Stimulated activated CD8-positive, alpha-beta memory T cell treated with anti-CD3 and anti-CD28 coated beads, Interleukin-7, amount 100 ng/mL, for 48 hours (primary cell): Measurements from ENCODE around the gene MUTYH.
"Not testable (repeated sequence)": the region's sequence is repeated elsewhere in the genome, so short reads cannot be mapped to it uniquely, and the experiment has no call there.

Source experiments
- DNase-seq, 2 donors: peaks; one replicate each; pipeline ENCODE4 v3.0.0-alpha.2; 2020; ENCODE audit warnings: low read depth in 1 of 2; ENCODE audit errors: extremely low read depth in 1 of 2

The MUTYH gene

DNA sequence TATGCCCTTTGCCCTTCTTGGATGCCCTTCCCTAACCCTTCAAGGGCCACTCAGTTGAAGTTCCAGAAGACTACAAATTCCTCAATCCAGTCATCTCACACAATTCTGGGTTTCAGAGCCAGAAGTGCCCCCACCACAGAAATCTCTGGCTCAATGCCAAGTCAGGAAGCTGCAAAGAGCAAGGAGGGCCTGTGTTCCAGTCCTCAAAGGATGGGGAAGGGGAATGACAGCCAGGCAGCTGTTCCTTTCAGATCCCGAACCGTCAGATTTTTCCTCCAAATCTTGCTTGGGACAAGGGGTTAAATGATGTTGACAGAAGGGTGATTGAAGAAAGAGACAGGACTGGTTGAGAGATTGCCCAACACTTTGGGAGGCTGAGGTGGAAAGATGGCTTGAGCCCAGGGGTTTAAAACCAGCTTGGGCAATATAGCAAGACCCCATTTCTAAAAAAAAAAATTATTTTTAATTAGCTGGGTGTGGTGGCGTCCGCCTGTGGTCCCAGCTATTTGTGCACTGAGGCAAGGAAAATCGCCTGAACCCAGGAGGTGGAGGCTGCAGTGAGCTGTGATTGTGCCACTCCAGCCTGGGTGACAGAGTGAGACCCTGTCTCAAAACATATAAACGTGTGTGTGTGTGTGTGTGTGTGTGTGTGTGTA lies 14.3 kb downstream of the MUTYH start:
- DNase-seq = no peak

DNA sequence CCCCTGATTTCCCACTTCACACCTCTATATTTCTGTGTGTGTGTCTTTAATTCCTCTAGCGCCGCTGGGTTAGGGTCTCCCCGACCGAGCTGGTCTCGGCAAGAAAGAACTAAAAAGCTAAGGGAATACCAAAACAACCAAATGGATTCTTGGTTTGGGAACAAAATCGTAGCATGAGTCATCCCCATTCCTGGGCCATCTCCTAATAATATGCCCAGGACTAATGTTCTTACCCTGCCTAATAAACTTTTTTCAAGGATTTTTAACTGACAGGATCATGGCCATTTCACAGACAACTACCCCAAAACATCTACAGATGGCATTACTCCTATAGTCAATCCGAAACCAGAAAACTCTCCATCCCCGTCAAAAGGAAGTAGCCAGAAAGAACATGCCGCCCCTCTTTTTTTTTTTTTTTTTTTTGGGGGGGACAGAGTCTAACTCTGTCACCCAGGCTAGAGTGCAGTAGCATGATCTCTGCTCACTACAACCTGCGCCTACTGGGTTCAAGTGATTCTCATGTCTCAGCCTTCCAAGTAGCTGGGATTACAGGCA lies 17.7 kb downstream of the MUTYH start:
- no peak for DNase-seq

GRCh38 chr1:45321444-45321843 lies 18.8 kb downstream of the MUTYH start:
- no peak for DNase-seq

- DNase-seq = no peak
These were observed 20.5 kb downstream of the MUTYH start for GRCh38 chr1:45319761-45320160.

DNA sequence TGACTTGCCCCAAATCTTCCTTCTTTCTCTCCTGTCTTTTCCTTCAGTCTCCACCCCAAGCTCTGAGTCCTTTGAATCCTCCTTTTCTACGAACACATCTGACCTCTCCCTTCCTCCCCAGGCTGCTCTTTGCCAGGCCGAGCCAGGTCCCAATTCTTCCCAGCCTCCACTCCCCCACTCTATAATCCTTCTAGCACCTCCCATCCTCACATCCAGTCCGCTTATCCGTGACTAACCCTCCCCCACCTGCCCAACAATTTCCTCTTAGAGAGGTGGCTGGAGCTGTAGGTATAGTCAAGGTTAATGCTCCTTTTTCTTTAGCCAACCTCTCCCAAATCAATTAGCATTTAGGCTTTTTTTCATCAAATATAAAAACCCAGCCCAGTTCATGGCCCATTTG lies 23.1 kb downstream of the MUTYH start:
- DNase-seq = no peak

DNA sequence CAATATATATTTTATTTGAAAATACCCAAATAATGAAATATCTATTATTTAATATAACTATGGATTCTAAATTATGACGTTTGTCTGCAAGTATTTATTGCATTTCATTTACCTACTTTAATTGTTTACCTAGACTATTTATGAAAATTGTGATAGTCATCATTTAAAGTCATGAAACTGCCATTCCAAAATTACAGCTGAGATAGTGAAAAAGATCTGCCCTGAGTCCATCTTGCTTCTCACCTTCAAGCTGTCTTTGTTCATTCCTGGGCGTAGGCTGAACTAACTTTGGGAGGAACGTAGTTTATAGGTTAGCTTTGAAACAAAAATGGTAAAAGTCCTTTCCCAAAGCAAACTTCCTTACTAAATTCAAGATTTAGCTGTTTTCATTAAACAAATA lies 26.0 kb downstream of the MUTYH start:
- no peak for DNase-seq

- DNase-seq = no peak
These were observed 33.3 kb downstream of the MUTYH start for GRCh38 chr1:45306905-45307304.

DNA sequence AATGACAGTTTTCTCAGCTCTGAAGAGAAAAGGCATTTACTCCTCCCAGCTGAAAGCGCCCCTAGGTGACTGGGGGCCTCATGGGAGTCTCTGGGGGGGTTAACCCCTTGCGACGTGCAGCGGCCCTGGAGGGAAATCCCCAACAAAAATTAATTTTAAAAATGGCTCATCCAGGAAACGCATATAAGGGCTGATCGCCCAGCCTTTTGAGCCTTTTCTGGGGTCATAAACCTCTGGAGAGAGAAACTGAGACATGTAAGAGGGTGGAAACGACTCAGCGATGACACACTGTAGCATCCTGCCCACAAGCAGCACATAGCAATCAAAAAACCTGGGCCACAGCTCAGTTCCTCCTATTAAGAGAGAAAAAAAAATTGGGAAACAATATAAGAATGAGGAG lies 33.9 kb downstream of the MUTYH start:
- DNase-seq = peak in 1 of 2 donors; percentile 69

DNA sequence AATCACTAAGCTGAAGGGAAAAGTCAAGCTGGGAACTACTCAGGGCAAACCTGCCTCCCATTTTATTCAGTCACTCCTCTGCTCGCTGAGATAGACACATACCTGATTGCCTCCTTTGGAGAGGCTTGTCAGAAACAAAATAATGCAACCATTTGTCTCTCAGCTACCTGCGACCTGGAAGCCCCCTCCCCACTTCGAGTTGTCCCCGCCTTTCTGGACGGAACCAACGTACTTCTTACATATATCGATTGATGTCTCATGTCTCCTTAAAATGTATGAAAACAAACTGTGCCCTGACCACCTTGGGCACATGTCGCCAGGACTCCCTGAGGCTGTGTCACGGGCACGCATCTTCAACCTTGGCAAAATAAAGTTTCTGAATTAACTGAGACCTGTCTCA lies 35.0 kb downstream of the MUTYH start:
- no peak for DNase-seq

GRCh38 chr1:45304311-45305081 lies 35.7 kb downstream of the MUTYH start:
- no peak for DNase-seq

- DNase-seq = peak; percentile 98 to 99
These were observed 36.5 kb downstream of the MUTYH start for GRCh38 chr1:45303520-45304310.

DNA sequence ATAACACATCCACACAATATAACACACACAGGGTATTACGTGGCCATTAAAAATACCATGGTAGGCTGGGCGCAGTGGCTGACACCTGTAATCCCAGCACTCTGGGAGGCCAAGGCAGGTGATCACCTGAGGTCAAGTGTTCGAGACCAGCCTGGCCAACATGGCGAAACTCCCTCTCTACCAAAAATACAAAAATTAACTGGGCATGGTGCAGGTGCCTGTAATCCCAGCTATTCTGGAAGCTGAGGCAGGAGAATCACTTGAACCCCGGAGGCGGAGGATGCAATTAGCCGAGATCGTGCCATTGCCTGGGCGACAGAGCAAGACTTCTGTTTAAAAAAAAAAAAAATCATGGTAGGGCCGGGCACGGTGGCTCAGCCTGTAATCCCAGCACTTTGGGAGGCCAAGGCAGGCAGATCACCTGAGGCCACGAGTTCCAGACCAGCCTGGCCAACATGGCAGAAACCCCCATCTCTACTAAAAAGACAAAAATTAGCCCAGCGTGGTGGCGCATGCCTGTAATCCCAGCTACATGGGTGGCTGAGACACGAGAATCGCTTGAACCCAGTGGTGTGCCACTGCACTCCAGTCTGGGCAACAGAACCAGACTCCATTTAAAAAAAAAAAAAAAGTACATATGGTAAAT lies 37.6 kb downstream of the MUTYH start:
- DNase-seq = no peak

GRCh38 chr1:45300669-45300997 lies 39.6 kb downstream of the MUTYH start:
- no peak for DNase-seq

- DNase-seq = peak in 1 of 2 donors; percentile 24
These were observed 40.1 kb downstream of the MUTYH start for GRCh38 chr1:45299981-45300668.

DNA sequence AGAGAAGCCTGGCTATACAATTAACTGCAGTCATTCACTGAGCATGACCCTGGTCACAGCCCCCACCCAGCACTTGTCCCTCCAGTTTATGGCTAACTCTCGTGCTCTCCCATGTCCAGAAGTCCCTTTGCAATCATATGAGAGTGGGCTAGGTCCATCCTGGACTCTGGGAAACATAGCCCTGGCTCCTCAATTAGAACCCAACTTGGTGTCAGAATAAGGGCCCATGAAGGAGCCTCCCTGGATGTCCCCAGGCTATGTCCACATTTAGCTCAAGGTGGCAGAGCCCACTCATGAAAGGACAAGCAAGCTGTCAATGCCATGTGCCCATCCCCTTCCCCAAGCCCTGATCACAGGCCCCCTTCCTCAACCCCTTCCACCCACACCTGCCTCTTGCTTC lies 40.9 kb downstream of the MUTYH start:
- no peak for DNase-seq

DNA sequence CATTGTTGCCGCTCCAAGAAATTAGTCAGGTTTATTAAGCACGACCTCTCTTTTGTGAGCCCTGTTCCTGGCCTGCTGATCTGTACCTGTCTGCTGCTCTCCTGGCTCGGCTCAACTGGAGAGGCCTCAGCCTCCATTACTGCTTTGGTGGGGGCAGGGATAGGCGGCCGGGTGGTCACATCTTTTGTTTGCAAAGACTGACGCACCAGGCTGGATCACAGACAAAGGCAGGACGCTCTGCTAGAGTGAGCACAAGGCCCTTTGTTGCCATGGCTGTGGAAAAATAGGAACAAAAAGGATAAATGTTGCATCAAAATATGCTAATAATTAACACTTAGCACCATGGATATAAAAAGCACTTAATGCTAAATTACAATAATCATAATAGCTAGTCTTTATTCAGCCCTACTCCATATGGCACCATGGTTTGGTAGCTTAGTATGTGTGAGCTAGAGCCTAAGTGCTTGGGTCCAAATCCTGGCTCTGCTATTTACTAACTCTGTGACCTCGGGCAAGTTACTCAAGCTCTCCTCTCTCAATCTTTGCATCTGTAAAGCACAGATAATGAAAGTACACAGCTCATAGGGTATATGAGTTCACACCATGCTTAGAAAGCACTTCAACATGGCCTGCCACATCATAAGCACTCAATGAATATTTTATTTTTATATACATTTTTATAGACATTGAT lies 42.4 kb downstream of the MUTYH start:
- no peak for DNase-seq

DNA sequence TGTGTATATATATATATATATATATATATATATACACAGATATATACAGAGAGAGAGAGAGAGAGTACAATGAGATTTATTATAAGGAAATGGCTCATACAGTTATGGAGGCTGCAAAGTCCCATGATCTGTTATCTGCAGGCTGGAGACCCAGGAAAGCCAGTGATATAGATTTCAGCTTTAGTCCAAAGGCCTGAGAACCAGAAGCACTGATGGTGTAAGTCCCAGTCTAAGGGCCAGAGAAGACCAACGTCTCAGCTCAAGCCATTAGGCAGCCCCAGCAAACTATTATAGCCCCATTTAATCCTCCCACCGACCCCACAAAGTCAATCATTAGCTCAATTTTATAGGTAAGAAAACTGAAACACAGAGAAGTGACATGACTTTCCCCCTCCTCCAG lies 48.5 kb downstream of the MUTYH start:
- no peak for DNase-seq

- DNase-seq = not testable (repeated sequence)
These were observed 49.2 kb downstream of the MUTYH start for GRCh38 chr1:45291002-45291401.

GRCh38 chr1:45286521-45286920 lies 53.7 kb downstream of the MUTYH start:
- not testable (repeated sequence) for DNase-seq

DNA sequence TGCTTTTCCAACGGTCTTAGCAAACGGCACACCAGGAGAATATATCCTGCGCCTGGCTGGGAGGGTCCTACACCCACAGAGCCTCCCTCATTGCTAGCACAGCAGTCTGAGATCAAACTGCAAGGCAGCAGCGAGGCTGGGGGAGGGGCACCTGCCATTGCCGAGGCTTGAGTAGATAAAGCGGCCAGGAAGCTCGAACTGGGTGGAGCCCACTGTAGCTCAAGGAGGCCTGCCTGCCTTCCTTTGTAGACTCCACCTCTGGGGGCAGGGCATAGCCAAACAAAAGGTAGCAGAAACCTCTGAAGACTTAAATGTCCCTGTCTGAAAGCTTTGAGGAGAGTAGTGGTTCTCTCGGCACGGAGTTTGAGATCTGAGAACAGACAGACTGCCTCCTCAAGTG lies 55.4 kb downstream of the MUTYH start:
- DNase-seq = not testable (repeated sequence)
